ENCODE measurements around the gene CHM. TPM values are rescaled to one million over a fixed set of nuclear protein-coding genes. Genes with fewer than 3 reads are reported as not detected.

The CHM gene
- total RNA-seq, 1 experiment from 2014 or later, result 18.1 TPM

DNA sequence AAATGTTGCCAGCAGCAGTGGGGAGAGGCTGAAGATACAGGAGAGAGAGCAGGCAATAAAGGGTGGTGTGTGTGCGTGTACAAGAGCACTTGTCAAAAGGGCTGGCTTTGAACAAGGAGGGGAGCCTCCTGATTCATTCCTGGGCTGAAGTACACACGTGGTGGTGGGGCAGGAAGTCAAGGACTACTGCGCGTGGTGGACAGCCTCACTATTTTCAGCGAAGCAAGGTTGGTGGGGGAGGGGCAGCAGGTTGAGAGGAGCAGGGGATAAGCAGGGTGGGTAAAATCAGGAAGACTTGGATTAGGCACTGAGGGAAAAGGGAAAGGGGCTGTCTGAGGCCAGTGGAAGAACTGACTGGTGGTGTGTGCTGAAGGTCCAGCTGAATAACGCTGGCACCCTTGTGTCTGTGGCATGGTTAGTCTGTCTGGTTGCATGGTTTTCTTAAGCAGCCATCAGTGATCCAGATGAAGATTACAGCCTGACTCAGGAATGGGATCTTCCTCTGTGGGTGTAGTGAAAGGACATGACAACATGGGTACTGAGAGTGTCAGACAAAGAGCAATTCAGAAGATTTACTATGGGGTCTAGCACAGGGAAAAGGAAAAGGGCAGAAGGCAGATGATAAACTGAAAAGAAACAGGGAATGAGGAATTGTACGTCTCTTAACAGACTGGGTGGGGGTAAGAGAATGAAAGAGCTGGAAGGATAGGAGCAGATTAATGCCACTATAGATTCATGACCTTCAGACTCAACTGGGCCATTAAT lies 149.8 kb downstream of the CHM start:
- H3K36me3 Mint-ChIP-seq, result peaks cover 8% of the 10 kb centered on the region
- TF ChIP-seq, protein P1, sequence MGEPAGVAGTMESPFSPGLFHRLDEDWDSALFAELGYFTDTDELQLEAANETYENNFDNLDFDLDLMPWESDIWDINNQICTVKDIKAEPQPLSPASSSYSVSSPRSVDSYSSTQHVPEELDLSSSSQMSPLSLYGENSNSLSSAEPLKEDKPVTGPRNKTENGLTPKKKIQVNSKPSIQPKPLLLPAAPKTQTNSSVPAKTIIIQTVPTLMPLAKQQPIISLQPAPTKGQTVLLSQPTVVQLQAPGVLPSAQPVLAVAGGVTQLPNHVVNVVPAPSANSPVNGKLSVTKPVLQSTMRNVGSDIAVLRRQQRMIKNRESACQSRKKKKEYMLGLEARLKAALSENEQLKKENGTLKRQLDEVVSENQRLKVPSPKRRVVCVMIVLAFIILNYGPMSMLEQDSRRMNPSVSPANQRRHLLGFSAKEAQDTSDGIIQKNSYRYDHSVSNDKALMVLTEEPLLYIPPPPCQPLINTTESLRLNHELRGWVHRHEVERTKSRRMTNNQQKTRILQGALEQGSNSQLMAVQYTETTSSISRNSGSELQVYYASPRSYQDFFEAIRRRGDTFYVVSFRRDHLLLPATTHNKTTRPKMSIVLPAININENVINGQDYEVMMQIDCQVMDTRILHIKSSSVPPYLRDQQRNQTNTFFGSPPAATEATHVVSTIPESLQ (CRISPR knock-in tag; IDR thresholded peaks at IDR 0.05), result no peak
- TF ChIP-seq, protein P2, sequence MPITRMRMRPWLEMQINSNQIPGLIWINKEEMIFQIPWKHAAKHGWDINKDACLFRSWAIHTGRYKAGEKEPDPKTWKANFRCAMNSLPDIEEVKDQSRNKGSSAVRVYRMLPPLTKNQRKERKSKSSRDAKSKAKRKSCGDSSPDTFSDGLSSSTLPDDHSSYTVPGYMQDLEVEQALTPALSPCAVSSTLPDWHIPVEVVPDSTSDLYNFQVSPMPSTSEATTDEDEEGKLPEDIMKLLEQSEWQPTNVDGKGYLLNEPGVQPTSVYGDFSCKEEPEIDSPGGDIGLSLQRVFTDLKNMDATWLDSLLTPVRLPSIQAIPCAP (CRISPR knock-in tag; IDR thresholded peaks at IDR 0.05), result no peak
- TF ChIP-seq, protein P3, sequence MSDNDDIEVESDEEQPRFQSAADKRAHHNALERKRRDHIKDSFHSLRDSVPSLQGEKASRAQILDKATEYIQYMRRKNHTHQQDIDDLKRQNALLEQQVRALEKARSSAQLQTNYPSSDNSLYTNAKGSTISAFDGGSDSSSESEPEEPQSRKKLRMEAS (CRISPR knock-in tag; IDR thresholded peaks at IDR 0.05), result no peak
- TF ChIP-seq ZNF219 (CRISPR knock-in tag; IDR thresholded peaks at IDR 0.05; ENCODE audit: borderline replicate concordance) (no peak), NR3C1 (CRISPR knock-in tag; conservative IDR thresholded peaks at IDR 0.05; ENCODE audit: low read depth) (no peak), TEAD1 (CRISPR knock-in tag; IDR thresholded peaks at IDR 0.05) (no peak), GRHL2 (CRISPR knock-in tag; IDR thresholded peaks at IDR 0.05; ENCODE audit: insufficient replicate concordance, severe bottlenecking) (no peak)
- TF ChIP-seq, protein P4, sequence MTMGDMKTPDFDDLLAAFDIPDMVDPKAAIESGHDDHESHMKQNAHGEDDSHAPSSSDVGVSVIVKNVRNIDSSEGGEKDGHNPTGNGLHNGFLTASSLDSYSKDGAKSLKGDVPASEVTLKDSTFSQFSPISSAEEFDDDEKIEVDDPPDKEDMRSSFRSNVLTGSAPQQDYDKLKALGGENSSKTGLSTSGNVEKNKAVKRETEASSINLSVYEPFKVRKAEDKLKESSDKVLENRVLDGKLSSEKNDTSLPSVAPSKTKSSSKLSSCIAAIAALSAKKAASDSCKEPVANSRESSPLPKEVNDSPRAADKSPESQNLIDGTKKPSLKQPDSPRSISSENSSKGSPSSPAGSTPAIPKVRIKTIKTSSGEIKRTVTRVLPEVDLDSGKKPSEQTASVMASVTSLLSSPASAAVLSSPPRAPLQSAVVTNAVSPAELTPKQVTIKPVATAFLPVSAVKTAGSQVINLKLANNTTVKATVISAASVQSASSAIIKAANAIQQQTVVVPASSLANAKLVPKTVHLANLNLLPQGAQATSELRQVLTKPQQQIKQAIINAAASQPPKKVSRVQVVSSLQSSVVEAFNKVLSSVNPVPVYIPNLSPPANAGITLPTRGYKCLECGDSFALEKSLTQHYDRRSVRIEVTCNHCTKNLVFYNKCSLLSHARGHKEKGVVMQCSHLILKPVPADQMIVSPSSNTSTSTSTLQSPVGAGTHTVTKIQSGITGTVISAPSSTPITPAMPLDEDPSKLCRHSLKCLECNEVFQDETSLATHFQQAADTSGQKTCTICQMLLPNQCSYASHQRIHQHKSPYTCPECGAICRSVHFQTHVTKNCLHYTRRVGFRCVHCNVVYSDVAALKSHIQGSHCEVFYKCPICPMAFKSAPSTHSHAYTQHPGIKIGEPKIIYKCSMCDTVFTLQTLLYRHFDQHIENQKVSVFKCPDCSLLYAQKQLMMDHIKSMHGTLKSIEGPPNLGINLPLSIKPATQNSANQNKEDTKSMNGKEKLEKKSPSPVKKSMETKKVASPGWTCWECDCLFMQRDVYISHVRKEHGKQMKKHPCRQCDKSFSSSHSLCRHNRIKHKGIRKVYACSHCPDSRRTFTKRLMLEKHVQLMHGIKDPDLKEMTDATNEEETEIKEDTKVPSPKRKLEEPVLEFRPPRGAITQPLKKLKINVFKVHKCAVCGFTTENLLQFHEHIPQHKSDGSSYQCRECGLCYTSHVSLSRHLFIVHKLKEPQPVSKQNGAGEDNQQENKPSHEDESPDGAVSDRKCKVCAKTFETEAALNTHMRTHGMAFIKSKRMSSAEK (CRISPR knock-in tag; IDR thresholded peaks at IDR 0.05; ENCODE audit: borderline replicate concordance), result no peak
- TF ChIP-seq, protein P5, sequence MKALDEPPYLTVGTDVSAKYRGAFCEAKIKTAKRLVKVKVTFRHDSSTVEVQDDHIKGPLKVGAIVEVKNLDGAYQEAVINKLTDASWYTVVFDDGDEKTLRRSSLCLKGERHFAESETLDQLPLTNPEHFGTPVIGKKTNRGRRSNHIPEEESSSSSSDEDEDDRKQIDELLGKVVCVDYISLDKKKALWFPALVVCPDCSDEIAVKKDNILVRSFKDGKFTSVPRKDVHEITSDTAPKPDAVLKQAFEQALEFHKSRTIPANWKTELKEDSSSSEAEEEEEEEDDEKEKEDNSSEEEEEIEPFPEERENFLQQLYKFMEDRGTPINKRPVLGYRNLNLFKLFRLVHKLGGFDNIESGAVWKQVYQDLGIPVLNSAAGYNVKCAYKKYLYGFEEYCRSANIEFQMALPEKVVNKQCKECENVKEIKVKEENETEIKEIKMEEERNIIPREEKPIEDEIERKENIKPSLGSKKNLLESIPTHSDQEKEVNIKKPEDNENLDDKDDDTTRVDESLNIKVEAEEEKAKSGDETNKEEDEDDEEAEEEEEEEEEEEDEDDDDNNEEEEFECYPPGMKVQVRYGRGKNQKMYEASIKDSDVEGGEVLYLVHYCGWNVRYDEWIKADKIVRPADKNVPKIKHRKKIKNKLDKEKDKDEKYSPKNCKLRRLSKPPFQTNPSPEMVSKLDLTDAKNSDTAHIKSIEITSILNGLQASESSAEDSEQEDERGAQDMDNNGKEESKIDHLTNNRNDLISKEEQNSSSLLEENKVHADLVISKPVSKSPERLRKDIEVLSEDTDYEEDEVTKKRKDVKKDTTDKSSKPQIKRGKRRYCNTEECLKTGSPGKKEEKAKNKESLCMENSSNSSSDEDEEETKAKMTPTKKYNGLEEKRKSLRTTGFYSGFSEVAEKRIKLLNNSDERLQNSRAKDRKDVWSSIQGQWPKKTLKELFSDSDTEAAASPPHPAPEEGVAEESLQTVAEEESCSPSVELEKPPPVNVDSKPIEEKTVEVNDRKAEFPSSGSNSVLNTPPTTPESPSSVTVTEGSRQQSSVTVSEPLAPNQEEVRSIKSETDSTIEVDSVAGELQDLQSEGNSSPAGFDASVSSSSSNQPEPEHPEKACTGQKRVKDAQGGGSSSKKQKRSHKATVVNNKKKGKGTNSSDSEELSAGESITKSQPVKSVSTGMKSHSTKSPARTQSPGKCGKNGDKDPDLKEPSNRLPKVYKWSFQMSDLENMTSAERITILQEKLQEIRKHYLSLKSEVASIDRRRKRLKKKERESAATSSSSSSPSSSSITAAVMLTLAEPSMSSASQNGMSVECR (CRISPR knock-in tag; IDR thresholded peaks at IDR 0.05; ENCODE audit: borderline replicate concordance), result no peak
- TF ChIP-seq, protein P6, sequence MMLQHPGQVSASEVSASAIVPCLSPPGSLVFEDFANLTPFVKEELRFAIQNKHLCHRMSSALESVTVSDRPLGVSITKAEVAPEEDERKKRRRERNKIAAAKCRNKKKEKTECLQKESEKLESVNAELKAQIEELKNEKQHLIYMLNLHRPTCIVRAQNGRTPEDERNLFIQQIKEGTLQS (CRISPR knock-in tag; conservative IDR thresholded peaks at IDR 0.05), result no peak
- no peak for DNase-seq (ENCODE audit: low spot score)
- no peaks in the 10 kb centered on the region for H3K9me3 Mint-ChIP-seq
- ChIA-PET CTCF (no interaction called here), POLR2A (no interaction called here)
- no peak for ATAC-seq
- H3K4me3 Mint-ChIP-seq, result no peak overlapping the region
- no peak overlapping the region for H3K27ac Mint-ChIP-seq
- 0 out of 2 replicates have a peak, but pooled peaks cover 5% of the 10 kb centered on the region for H3K4me1 Mint-ChIP-seq
- H3K27me3 Mint-ChIP-seq (ENCODE audit: low read depth), result no peaks in the 10 kb centered on the region

DNA sequence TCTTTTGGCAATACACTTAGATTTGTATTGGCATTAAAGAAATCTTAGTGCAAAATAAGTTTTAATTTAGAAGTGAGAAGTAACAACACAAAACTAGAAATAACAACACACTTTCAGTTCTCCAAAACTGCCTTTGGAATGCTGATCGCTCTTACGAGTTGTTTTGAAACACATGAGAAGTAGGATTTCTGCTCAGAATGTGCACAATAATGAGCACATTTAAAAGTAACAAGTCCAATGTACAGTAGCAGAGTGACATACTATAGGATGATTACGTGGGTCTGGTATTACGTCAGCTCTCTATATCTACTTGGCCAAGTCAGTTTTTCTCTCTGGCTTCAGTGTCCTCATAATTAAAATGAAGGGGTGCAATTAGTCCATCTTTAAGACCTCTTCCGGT lies 164.8 kb downstream of the CHM start:
- Mint-ChIP-seq H3K27me3 (ENCODE audit: low read depth) (no peaks in the 10 kb centered on the region), H3K9me3 (peaks cover 7% of the 10 kb centered on the region), H3K4me3 (no peak overlapping the region), H3K36me3 (peaks cover 7% of the 10 kb centered on the region), H3K27ac (no peak overlapping the region), H3K4me1 (no peaks in the 10 kb centered on the region)
- ATAC-seq (no peak), DNase-seq (ENCODE audit: low spot score) (no peak)
- ChIA-PET CTCF (no interaction called here), POLR2A (no interaction called here)
- TF ChIP-seq ZNF416 (CRISPR knock-in tag; IDR thresholded peaks at IDR 0.05) (no peak), ETV6 (CRISPR knock-in tag; IDR thresholded peaks at IDR 0.05) (no peak), TCF7 (CRISPR knock-in tag; IDR thresholded peaks at IDR 0.05; ENCODE audit: low read depth) (no peak)
- TF ChIP-seq, protein P7, sequence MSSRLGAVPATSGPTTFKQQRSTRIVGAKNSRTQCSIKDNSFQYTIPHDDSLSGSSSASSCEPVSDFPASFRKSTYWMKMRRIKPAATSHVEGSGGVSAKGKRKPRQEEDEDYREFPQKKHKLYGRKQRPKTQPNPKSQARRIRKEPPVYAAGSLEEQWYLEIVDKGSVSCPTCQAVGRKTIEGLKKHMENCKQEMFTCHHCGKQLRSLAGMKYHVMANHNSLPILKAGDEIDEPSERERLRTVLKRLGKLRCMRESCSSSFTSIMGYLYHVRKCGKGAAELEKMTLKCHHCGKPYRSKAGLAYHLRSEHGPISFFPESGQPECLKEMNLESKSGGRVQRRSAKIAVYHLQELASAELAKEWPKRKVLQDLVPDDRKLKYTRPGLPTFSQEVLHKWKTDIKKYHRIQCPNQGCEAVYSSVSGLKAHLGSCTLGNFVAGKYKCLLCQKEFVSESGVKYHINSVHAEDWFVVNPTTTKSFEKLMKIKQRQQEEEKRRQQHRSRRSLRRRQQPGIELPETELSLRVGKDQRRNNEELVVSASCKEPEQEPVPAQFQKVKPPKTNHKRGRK (CRISPR knock-in tag; IDR thresholded peaks at IDR 0.05; ENCODE audit: borderline replicate concordance), result no peak
- TF ChIP-seq, protein P8, sequence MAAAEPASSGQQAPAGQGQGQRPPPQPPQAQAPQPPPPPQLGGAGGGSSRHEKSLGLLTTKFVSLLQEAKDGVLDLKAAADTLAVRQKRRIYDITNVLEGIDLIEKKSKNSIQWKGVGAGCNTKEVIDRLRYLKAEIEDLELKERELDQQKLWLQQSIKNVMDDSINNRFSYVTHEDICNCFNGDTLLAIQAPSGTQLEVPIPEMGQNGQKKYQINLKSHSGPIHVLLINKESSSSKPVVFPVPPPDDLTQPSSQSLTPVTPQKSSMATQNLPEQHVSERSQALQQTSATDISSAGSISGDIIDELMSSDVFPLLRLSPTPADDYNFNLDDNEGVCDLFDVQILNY (CRISPR knock-in tag; IDR thresholded peaks at IDR 0.05), result no peak
- TF ChIP-seq, protein P9, sequence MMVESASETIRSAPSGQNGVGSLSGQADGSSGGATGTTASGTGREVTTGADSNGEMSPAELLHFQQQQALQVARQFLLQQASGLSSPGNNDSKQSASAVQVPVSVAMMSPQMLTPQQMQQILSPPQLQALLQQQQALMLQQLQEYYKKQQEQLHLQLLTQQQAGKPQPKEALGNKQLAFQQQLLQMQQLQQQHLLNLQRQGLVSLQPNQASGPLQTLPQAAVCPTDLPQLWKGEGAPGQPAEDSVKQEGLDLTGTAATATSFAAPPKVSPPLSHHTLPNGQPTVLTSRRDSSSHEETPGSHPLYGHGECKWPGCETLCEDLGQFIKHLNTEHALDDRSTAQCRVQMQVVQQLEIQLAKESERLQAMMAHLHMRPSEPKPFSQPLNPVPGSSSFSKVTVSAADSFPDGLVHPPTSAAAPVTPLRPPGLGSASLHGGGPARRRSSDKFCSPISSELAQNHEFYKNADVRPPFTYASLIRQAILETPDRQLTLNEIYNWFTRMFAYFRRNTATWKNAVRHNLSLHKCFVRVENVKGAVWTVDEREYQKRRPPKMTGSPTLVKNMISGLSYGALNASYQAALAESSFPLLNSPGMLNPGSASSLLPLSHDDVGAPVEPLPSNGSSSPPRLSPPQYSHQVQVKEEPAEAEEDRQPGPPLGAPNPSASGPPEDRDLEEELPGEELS (CRISPR knock-in tag; IDR thresholded peaks at IDR 0.05), result no peak

All from WTC11 (cell line).